Measurements from ENCODE around the gene HSD11B1L. TPM values are rescaled to one million over a fixed set of nuclear protein-coding genes. Genes with fewer than 3 reads are reported as not detected.
A peak's percentile ranks its signal among the peaks of the same experiment; 100 is the strongest.

Gene HSD11B1L
- total and polyA plus RNA-seq, 12 donors = 3.4 to 40.5 (median 14.7) TPM

- 76 to 93% (median 85%) methylated on average over 4 to 5 of the region's 5 CpGs for WGBS, 4 donors
- H3K36me3 ChIP-seq (replicated peaks in 1 of 2) = peaks cover 0 to 4% of the 10 kb centered on the region in 2 donors
- no peak overlapping the region for H3K27ac ChIP-seq
- TF ChIP-seq, protein P1, sequence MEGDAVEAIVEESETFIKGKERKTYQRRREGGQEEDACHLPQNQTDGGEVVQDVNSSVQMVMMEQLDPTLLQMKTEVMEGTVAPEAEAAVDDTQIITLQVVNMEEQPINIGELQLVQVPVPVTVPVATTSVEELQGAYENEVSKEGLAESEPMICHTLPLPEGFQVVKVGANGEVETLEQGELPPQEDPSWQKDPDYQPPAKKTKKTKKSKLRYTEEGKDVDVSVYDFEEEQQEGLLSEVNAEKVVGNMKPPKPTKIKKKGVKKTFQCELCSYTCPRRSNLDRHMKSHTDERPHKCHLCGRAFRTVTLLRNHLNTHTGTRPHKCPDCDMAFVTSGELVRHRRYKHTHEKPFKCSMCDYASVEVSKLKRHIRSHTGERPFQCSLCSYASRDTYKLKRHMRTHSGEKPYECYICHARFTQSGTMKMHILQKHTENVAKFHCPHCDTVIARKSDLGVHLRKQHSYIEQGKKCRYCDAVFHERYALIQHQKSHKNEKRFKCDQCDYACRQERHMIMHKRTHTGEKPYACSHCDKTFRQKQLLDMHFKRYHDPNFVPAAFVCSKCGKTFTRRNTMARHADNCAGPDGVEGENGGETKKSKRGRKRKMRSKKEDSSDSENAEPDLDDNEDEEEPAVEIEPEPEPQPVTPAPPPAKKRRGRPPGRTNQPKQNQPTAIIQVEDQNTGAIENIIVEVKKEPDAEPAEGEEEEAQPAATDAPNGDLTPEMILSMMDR (IDR thresholded peaks at IDR 0.05) = no peak
- TF ChIP-seq POLR2A (IDR thresholded peaks at IDR 0.05) = no peak
- no peak for DNase-seq
- no peaks in the 10 kb centered on the region for H3K9me3 ChIP-seq (replicated peaks in 1 of 3)
- intact Hi-C loops (cut with DNase I) = loop anchor here (5.0 kb wide), 2 partner anchors 47 to 587 kb away; no protein-coding TSS in a partner anchor
- H3K27me3 ChIP-seq = no peaks in the 10 kb centered on the region
- peaks cover 6 to 8% of the 10 kb centered on the region in 2 donors for H3K4me1 ChIP-seq (replicated peaks in 1 of 2)
- H3K4me3 ChIP-seq = no peak overlapping the region
These were observed 6.1 kb upstream of the HSD11B1L start for GRCh38 chr19:5674714-5675113.

DNA sequence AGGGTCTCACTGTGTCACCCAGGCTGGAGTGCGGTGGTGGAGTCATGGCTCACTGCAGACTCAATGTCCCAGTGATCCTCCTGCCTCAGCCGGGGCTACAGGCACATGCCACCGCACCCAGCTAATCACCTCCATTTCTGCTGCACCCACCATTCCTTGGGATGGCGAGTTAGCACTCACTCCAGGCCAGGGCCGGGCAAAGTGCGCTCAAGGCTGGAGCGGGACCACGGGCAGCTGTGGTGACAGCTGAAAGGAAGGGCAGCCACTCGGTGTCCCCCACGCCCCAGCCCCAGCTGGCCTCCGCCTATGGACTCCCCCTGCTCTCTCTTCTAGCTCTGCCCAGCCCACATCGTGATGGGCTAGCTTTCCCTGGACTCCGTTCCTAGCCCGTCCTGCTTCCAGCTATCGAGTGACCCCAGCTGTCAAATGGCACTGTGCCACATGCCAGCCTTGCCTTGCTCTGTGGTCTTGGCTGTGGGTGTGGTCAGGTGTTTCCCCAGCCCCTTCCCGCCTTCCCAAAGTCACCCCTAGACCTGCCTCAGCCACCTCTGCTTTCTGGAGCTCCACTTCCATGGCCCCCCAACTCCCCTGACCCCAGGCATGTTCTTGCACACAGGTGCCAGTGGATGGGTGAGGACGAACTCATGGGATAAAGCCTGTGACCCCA is 4.6 kb upstream of the HSD11B1L start:
- H3K27ac ChIP-seq = no peak overlapping the region
- no peaks in the 10 kb centered on the region for H3K27me3 ChIP-seq
- no peaks in the 10 kb centered on the region for H3K9me3 ChIP-seq (replicated peaks in 1 of 3)
- H3K4me3 ChIP-seq = no peak overlapping the region
- intact Hi-C loops (cut with DNase I) = loop anchor here (5.0 kb wide), 2 partner anchors 49 to 589 kb away; no protein-coding TSS in a partner anchor
- H3K4me1 ChIP-seq (replicated peaks in 1 of 2) = peaks cover 12 to 13% of the 10 kb centered on the region in 2 donors
- DNase-seq = peak in 3 of 7 donors; percentile 18 to 30 (median 30)
- no peaks in the 10 kb centered on the region for H3K36me3 ChIP-seq (replicated peaks in 1 of 2)
- WGBS, 4 donors = 74 to 77% (median 76%) methylated on average over 6 to 17 of the region's 17 CpGs
- TF ChIP-seq POLR2A (IDR thresholded peaks at IDR 0.05) = no peak
- TF ChIP-seq, protein P1 (IDR thresholded peaks at IDR 0.05) = no peak

- Histone ChIP-seq H3K4me1 (replicated peaks in 1 of 2) (peaks cover 13% of the 10 kb centered on the region in 2 donors), H3K27me3 (no peaks in the 10 kb centered on the region), H3K27ac (no peak overlapping the region), H3K4me3 (no peak overlapping the region), H3K36me3 (replicated peaks in 1 of 2) (no peaks in the 10 kb centered on the region), H3K9me3 (replicated peaks in 1 of 3) (no peaks in the 10 kb centered on the region)
- TF ChIP-seq, protein P1 (IDR thresholded peaks at IDR 0.05) = no peak
- TF ChIP-seq POLR2A (IDR thresholded peaks at IDR 0.05) = no peak
- intact Hi-C loops (cut with DNase I) = loop anchor here (5.0 kb wide), 2 partner anchors 49 to 589 kb away; no protein-coding TSS in a partner anchor
- DNase-seq = peak in 1 of 7 donors; percentile 21
- 68 to 75% (median 73%) methylated on average over 4 to 13 of the region's 13 CpGs; no CpG with 5 or more reads in 1 of the 4 donors for WGBS, 4 donors
These were observed 4.1 kb upstream of the HSD11B1L start for GRCh38 chr19:5676772-5677105.

- WGBS, 4 donors = 89 to 95% (median 94%) methylated on average over 3 to 10 of the region's 10 CpGs
- H3K4me1 ChIP-seq (replicated peaks in 1 of 2) = peaks cover 13% of the 10 kb centered on the region in 2 donors
- H3K27me3 ChIP-seq = no peaks in the 10 kb centered on the region
- TF ChIP-seq POLR2A (IDR thresholded peaks at IDR 0.05) = no peak
- TF ChIP-seq, protein P1 (IDR thresholded peaks at IDR 0.05) = no peak
- intact Hi-C loops (cut with DNase I) = loop anchor here (5.0 kb wide), 2 partner anchors 50 to 590 kb away; no protein-coding TSS in a partner anchor
- no peak overlapping the region for H3K27ac ChIP-seq
- no peak overlapping the region for H3K4me3 ChIP-seq
- DNase-seq = peak in 3 of 7 donors; percentile 18 to 25 (median 21)
- no peaks in the 10 kb centered on the region for H3K36me3 ChIP-seq (replicated peaks in 1 of 2)
- H3K9me3 ChIP-seq (replicated peaks in 1 of 3) = no peaks in the 10 kb centered on the region
These were observed 3.7 kb upstream of the HSD11B1L start for GRCh38 chr19:5677136-5677535.

Data from adrenal gland (tissue), 12 donors.